ENCODE results near the gene PAIP2.

PAIP2 gene

DNA sequence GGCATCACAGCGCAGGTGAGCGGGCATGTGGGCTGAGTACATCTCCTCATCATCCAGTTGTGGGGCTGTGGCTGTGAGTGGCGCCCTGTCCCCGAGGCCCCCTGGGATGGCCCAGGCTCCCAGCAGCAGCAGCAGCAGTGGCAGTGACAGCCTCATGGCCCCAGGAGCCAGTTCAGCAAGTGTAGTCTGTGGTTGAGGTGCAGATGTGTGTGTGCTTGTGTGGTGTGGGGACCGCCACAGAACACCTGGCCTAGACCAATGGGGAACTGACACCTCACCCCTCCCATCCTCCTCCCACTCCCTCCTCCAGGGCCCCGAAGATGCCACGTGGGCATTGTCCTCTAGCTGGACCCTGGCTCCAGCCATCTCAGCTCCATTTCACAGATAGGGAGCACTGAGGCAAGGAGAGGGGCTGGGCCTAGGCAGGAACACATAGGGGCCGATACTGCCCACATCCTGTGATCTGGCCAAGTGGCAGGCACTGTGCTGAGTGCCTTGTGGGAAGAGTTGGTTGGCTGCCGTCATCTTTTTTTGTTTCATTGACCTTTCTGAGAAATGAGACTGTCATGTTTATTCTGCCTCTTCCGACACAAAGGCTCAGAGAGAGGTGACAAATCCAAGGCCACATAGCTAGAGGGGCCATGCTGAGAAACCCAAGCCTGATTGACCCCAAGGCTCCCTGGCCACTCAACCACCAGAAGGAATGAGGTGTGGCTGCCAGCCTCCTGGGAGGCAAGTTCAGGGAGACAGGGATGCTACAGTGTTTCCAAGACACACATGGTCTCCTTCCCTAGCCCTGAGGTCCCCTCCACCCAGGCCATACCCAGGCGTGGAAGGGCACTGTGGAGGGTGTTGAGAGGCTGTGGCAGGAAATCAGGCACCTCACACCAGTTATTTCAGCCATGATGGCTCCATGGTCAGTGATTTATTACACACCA is 48.3 kb downstream of the PAIP2 start, which contains the start of gene MZB1:
Gene MZB1 (minus strand): TSS at position 213 of the 938 bp plus-strand sequence. CDS start 57 bp downstream, at position 156.
- Histone ChIP-seq H3K4me3 (no peak within 1 kb of the TSS), H3K27ac (peak within 1 kb of the TSS in 1 of 2 donors; percentile 39)
- DNase-seq (ENCODE audit: low spot score), result no peak
- TF ChIP-seq, protein P1, sequence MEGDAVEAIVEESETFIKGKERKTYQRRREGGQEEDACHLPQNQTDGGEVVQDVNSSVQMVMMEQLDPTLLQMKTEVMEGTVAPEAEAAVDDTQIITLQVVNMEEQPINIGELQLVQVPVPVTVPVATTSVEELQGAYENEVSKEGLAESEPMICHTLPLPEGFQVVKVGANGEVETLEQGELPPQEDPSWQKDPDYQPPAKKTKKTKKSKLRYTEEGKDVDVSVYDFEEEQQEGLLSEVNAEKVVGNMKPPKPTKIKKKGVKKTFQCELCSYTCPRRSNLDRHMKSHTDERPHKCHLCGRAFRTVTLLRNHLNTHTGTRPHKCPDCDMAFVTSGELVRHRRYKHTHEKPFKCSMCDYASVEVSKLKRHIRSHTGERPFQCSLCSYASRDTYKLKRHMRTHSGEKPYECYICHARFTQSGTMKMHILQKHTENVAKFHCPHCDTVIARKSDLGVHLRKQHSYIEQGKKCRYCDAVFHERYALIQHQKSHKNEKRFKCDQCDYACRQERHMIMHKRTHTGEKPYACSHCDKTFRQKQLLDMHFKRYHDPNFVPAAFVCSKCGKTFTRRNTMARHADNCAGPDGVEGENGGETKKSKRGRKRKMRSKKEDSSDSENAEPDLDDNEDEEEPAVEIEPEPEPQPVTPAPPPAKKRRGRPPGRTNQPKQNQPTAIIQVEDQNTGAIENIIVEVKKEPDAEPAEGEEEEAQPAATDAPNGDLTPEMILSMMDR (IDR thresholded peaks at IDR 0.05), result no peak

DNA sequence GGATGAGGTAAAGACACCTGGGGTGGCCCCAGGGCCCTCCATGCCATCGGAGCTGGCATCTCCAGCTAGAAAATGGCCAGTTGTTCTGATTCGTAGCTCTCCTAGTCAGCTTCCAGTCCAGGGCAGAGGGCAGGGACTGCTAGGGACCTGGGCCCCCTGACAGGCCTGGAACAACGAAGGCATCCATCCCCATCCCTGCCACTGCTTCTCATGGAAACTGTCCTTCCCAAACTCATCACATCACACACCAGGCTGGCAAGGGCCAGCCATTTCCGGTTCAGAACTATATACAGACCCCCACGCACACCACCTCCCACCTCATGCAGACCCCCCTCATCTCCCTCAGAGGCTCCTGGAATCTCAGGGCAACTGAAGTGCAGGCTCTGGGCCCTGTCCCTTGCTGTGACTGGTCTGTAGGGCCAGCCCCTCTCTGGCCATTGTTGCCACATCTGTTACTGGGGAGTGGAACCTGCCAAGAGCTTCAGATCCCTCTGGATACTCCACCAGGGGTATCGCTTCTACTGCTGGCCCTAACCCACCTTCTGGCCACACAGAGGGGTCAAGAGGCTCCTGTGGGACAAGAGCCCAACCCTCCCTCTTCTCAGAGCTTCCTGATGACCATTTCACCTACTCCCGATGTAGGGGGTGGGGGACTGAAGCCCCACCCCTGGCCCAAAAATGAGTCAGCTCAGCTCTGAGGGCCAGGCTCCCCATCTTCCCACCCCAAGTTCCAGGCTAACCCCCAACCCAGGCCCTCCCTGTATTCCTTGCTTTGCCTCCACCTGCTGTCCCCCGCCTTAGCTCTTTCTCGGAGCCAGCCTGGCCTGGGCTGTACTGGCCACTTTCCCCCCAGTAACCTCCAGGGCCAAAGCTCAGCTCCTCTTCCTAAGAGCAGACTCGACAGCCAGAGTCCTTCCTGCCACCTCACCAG is 49.2 kb downstream of the PAIP2 start:
- Histone ChIP-seq H3K27ac (peak overlapping the region in 1 of 2 donors; percentile 39), H3K4me3 (no peak overlapping the region)
- no peak for DNase-seq (ENCODE audit: low spot score)
- TF ChIP-seq, protein P1 (IDR thresholded peaks at IDR 0.05), result no peak

DNA sequence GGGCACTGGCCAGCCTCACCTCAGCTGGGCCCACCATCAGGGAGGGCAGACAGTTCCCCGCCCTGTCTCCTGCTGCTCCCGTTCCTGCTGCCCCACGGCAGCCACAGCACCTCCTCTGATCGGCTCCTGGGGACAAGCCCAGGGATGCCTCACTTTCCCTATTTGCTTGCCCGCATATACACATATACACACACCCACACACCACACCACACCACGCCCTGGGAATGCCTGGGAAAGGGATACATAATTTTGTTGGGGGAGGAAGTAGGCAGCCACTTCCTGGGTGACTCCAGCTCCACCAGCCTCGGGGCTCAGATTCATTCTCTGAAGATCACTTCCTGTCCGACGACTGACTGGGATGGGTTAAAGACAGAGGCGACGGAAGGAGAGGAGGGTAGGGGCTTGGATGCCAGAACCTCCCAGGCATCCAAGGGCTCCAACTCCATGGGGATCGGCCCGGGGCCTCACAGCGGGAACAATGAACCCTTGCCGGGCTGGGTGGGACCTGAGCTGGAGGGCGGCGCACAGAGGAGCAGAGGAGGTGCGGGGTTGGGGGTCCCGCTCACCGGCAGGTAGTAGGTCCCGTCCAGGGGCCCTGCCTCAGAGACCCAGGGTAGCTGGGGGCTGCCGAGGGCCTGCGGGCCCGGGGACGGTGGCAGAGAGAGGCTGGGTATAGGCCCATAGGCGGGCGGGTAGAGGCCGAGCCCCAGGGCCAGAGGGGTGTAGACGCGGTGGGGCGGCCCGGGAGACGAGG is 50.1 kb downstream of the PAIP2 start:
- DNase-seq (ENCODE audit: low spot score), result no peak
- Histone ChIP-seq H3K27ac (peak overlapping the region in 1 of 2 donors; percentile 39), H3K4me3 (peak overlapping the region; percentile 75)
- TF ChIP-seq, protein P1 (IDR thresholded peaks at IDR 0.05), result no peak

DNA sequence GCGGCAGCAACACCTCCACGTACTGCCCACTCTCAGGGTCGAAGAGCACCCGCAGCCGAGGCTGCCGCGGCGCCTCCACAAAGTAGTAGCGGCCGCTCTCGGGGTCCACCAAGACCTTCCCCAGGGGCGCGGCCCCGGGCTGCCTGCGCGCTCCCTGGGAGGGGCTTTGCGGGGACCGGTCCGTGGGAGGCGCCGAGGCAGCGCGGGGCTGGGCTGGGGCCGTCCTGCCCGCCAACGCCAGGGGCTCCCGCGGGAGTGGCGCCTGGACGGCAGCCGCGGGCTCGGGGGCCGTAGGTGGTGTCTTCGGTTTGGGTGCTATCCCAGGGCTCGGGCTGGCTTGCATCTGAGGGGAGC is 50.6 kb downstream of the PAIP2 start:
- Histone ChIP-seq H3K27ac (peak overlapping the region in 1 of 2 donors; percentile 2), H3K4me3 (peak overlapping the region; percentile 75)
- TF ChIP-seq, protein P1 (IDR thresholded peaks at IDR 0.05), result no peak
- no peak for DNase-seq (ENCODE audit: low spot score)

DNA sequence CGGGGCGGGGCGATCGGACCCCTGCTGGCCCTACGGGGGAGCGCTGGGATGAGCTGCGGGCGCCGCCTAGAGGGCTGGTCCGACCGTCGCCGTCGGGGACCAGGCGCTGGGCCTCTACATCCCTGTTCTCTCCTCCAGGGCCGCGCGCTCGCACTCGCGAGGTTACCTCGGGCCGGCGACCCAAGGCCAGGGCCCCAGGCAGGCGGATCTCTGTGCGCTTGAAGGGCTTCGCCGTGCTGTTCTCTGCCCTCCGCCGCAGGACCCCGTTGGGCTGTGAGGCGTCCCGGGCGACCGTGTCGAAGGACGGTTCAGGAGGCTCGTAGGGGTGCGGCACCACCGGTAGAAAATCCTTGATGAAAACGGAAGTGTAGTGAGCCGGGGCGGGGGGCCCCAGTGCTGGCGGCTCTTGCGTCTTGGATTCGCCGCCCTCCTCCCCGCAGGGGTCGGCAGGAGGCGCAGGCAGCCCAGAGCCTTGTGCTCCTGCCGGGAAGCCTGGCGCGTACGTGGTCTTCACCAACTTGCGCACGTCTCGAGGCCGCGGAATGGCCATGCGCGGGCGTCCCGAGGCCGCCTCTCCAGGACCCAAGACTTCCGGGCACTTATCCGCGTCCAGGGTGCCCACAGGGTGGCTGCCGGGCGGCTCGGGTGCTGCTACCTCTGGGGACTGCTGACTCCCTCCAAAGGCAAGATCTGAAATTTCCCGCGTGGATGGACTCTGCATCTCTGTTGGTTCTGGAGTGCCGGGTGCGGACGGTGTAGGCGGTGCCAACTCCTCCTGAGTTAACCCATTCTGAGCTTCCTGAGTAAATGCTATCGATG is 51.2 kb downstream of the PAIP2 start:
- Histone ChIP-seq H3K4me3 (peak overlapping the region; percentile 75), H3K27ac (no peak overlapping the region)
- no peak for DNase-seq (ENCODE audit: low spot score)
- TF ChIP-seq, protein P1 (IDR thresholded peaks at IDR 0.05), result no peak
